Vagina (tissue), 2 donors: ENCODE results near the gene MICB.
A peak's percentile ranks its signal among the peaks of the same experiment; 100 is the strongest.

ENCODE experiments used
- CTCF ChIP-seq, 3 experiments: fragments of 450-650 bp in 2 of 3; fragments of 200-600 bp in 1 of 3; sonication (generic) in 1 of 3; IDR thresholded peaks; one replicate each; pipeline ENCODE4 v1.5.1; 2017 to 2019; ENCODE audit warnings: antibody characterized with exemption in 3 of 3, mild to moderate bottlenecking in 2 of 3, moderate library complexity in 2 of 3
- POLR2A ChIP-seq, 2 donors: fragments of 450-650 bp; IDR thresholded peaks; one replicate each; pipeline ENCODE4 v1.6.1; 2017; ENCODE audit warnings: antibody characterized with exemption in 2 of 2, mild to moderate bottlenecking in 2 of 2, moderate library complexity in 2 of 2
- POLR2AphosphoS5 ChIP-seq, 2 donors: sonication (generic); formaldehyde crosslinking; IDR thresholded peaks; one replicate each; pipeline ENCODE4 v1.9.0; 2017; ENCODE audit warnings: antibody characterized with exemption in 2 of 2, mild to moderate bottlenecking in 2 of 2, low read depth in 1 of 2; ENCODE audit not compliant: insufficient read depth in 1 of 2

- TF ChIP-seq CTCF (IDR thresholded peaks at IDR 0.05) (no peak), POLR2A (IDR thresholded peaks at IDR 0.05) (peak in 1 of 2 donors; percentile 69), POLR2AphosphoS5 (IDR thresholded peaks at IDR 0.05; ENCODE audit: insufficient read depth in 1 of 2, low read depth in 1 of 2) (peak; percentile 19 to 89)
Measured at GRCh38 chr6:31462964-31463870, 34.7 kb upstream of the MICB start.
